Adrenal gland (tissue), 12 donors: ENCODE measurements around the gene ZFYVE21. TPM values are rescaled to one million over a fixed set of nuclear protein-coding genes. Genes with fewer than 3 reads are reported as not detected.

Experiments
- DNase-seq, 7 donors: peaks; one replicate each; pipeline ENCODE4 v3.0.0-alpha.2; 2019 to 2020
- H3K27ac ChIP-seq, 5 donors: fragments of 200-600 bp; sonication (generic) in 4 of 5; 1 replicate in 3 of 5; 2 replicates in 2 of 5; pipeline versions ENCODE4 v1.5.1 to v1.8.0; 2016 to 2020; ENCODE audit warnings: mild to moderate bottlenecking in 1 of 5
- H3K27me3 ChIP-seq: fragments of 200-600 bp; 2 replicates; pipeline ENCODE4 v1.8.0; 2021
- H3K36me3 ChIP-seq, 2 donors: fragments of 200-600 bp; replicated peaks in 1 of 2; 1 replicate in 1 of 2; 2 replicates in 1 of 2; pipeline versions ENCODE4 v1.5.1 to v1.8.0; 2018 to 2022
- H3K4me1 ChIP-seq, 2 donors: fragments of 200-600 bp; replicated peaks in 1 of 2; 1 replicate in 1 of 2; 2 replicates in 1 of 2; pipeline versions ENCODE4 v1.5.1 to v1.8.0; 2018 to 2021
- H3K4me3 ChIP-seq, 4 donors: fragments of 200-600 bp; sonication (generic) in 3 of 4; one replicate each; pipeline ENCODE4 v1.5.1; 2016 to 2018
- H3K9me3 ChIP-seq, 3 donors: fragments of 200-600 bp; sonication (generic) in 1 of 3; replicated peaks in 1 of 3; 1 replicate in 2 of 3; 2 replicates in 1 of 3; pipeline versions ENCODE4 v1.5.1 to v1.8.0; 2016 to 2021
- POLR2A ChIP-seq, 2 donors: fragments of 450-650 bp; IDR thresholded peaks; one replicate each; pipeline ENCODE4 v1.6.1; 2017; ENCODE audit warnings: antibody characterized with exemption in 2 of 2, mild to moderate bottlenecking in 2 of 2, moderate library complexity in 1 of 2
- WGBS, 4 donors: extraction: QIAGEN DNeasy Blood & Tissue Kit in 2 of 4; methylation state at CpG; one replicate each; pipeline versions ENCODE4 v1.1.5 to v1.1.7; 2013 to 2017; 5-methylcytosine and 5-hydroxymethylcytosine counted together
- intact Hi-C, 2 donors: fragments of 100-400 bp; cut with DNase I; formaldehyde crosslinking; loops; one replicate each; pipeline versions ENCODE4 v1.14.1 to v1.15.0; 2022 to 2023
- polyA plus RNA-seq, 3 donors: library from polyadenylated mRNA; stranded (reverse); fragments of 200-250 nt in 2 of 3; fragments of 350-450 nt in 1 of 3; fragmentation: Illumina TruSeq in 1 of 3; extraction: RNeasy Lipid Tissue Mini Kit (QIAGEN cat#74804) in 1 of 3; gene quantifications; one replicate each; pipeline ENCODE4 v1.2.3, GENCODE V29; 2013 to 2014
- total RNA-seq, 9 donors: library from RNA; depleted of rRNA in 4 of 9; stranded (reverse); fragments of >200 nt in 4 of 9; fragments of 120-200 nt in 1 of 9; fragmentation: NEBNext Ultra II Directional in 1 of 9; extraction: Animal tissue kit (Norgen Biotek cat#: 25700) in 1 of 9; gene quantifications; one replicate each; pipeline versions ENCODE4 v1.1.0 to v1.2.4, GENCODE V29; 2013 to 2023
- TF ChIP-seq, protein P1 (sequence below), 6 experiments: fragments of 450-650 bp in 4 of 6; fragments of 200-600 bp in 2 of 6; sonication (generic) in 1 of 6; IDR thresholded peaks; 1 replicate in 5 of 6; 2 replicates in 1 of 6; pipeline versions ENCODE4 v1.5.1 to v1.8.0; 2016 to 2021; ENCODE audit warnings: antibody characterized with exemption in 6 of 6, mild to moderate bottlenecking in 2 of 6, moderate library complexity in 1 of 6
- donor health status: healthy with polysubstance abuse.
- donor health status: Bipolar disorder and iron deficiency.
- donor health status: DM: yes; HTN: yes; CAD: no.
- donor health status: DM: no; HTN: no; CAD: no.
- donor health status: DM: no; HTN: no; CAD: no.
- donor health status: DM: yes; HTN: yes; CAD: no.

The ZFYVE21 gene
- total and polyA plus RNA-seq, 12 donors, result 20.9 to 71.4 (median 41.2) TPM

DNA sequence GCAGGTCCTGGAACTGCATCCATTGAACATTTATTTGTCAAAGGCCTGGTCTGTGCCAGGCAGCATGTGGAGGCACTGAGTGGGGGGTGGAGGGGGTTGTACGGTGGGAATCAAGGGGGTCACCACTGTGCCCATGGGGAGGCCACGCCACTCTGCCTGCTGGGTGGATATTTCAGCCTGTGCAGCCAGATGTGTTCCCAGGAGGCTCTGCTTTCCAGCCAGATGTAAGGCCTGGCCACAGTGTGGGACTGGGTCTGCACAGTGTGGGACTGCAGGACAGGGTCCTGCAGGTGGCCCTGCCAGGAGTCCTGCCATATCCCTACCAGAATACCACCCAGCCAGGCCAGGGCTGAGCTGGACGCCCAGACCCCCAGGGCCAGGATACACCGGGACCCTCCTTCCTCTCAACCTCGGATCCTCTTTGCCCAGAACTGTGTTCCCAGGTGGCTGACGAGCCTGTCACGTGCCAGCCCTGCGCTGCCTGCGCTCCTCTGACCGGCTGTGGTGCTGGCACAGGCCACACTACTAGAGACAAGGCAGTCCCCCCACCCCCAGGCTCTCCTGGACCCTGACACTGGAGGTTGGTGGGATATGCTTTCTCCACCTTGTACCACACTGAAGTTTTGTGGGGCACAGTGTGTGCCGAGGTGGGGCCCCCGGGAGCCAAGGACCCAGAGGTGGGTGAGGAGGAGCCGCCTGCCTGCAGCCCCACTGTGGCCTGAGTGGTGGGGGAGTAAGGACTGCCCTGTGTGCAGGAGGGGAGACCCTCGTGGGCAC, 17.8 kb upstream of the ZFYVE21 start:
- TF ChIP-seq, protein P1, sequence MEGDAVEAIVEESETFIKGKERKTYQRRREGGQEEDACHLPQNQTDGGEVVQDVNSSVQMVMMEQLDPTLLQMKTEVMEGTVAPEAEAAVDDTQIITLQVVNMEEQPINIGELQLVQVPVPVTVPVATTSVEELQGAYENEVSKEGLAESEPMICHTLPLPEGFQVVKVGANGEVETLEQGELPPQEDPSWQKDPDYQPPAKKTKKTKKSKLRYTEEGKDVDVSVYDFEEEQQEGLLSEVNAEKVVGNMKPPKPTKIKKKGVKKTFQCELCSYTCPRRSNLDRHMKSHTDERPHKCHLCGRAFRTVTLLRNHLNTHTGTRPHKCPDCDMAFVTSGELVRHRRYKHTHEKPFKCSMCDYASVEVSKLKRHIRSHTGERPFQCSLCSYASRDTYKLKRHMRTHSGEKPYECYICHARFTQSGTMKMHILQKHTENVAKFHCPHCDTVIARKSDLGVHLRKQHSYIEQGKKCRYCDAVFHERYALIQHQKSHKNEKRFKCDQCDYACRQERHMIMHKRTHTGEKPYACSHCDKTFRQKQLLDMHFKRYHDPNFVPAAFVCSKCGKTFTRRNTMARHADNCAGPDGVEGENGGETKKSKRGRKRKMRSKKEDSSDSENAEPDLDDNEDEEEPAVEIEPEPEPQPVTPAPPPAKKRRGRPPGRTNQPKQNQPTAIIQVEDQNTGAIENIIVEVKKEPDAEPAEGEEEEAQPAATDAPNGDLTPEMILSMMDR (IDR thresholded peaks at IDR 0.05), result no peak
- no peak for TF ChIP-seq POLR2A (IDR thresholded peaks at IDR 0.05)
- Histone ChIP-seq H3K4me3 (no peak overlapping the region), H3K27ac (peak overlapping the region in 2 of 5 donors; percentile 40 to 57), H3K4me1 (peaks cover 14 to 38% of the 10 kb centered on the region in 2 donors), H3K36me3 (peaks cover 0 to 50% of the 10 kb centered on the region in 2 donors), H3K27me3 (no peaks in the 10 kb centered on the region), H3K9me3 (no peaks in the 10 kb centered on the region)
- intact Hi-C loops, result no loop called here
- WGBS, 4 donors, result 69 to 88% (median 85%) methylated on average over 4 to 14 of the region's 14 CpGs; no CpG with 5 or more reads in 1 of the 4 donors
- DNase-seq, result no peak

DNA sequence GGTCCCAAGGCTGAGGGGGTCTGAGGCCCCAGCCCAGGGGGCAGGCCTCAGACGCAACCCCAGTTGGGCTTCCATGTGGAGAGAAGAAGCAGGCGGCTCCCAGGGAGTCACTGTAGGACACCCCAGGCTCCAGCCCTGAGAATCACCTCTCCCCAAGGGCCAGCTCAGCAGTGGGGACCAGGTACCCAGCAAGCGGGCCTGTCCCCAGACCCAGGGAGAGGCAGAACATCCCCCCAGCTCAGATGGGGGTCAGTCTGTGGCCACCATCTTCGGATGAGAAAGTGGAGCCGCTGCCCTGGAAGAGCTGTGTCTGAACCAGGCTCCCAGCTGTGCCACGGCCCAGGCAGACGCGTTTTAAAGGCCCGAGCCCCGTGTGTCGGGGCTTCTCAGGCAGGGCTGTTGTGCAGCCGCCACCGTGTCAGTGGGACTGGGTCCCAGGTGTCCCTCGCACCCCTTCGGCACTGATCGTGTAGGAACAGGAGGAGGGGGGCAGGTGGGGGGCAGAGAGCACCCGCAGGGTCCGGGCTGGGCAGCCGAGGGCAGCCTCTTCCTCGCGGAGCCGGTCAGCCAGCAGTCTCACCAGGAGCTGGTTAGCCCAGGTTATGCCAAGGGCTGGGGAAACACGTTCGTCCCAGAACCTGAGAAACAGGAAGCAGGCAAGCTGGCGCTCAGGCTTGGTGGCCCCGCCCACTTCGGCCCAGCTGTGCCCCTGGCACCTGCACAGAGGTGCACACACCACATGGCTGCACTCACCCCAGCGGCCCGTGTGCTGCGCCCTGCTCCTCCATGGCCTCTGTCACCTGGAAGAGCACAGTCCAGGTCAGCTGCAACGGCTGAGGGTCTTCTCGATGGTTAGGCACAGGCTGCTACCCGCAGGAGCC, 17.0 kb upstream of the ZFYVE21 start:
- TF ChIP-seq POLR2A (IDR thresholded peaks at IDR 0.05), result no peak
- TF ChIP-seq, protein P1 (IDR thresholded peaks at IDR 0.05), result no peak
- Histone ChIP-seq H3K4me3 (no peak overlapping the region), H3K27me3 (no peaks in the 10 kb centered on the region), H3K9me3 (no peaks in the 10 kb centered on the region), H3K36me3 (peaks cover 0 to 48% of the 10 kb centered on the region in 2 donors), H3K27ac (peak overlapping the region in 2 of 5 donors; percentile 18 to 25), H3K4me1 (peaks cover 14 to 38% of the 10 kb centered on the region in 2 donors)
- peak in 2 of 7 donors; percentile 29 to 55 for DNase-seq
- WGBS, 4 donors, result 84 to 91% (median 89%) methylated on average over 11 to 33 of the region's 33 CpGs
- intact Hi-C loops, result no loop called here

DNA sequence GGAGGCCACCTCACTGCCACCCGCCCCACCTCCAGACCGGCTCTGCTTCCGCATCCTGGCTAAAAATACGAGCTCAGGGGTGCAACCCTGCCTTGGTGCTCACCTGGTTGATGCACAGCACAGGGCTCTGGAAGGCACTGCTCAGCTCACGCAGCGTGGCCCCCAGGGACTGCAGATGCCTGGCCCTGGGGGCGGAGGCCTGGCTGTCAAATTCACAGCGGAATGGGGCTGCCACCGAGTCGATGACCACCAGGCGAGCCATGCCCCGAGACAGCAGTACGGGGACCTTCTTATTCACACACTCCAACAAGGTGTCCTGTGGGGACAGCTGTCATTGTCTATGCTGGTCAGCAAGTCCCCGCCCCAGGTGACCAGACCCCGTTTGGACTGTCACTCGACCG, 16.3 kb upstream of the ZFYVE21 start:
- peaks cover 0 to 43% of the 10 kb centered on the region in 2 donors for H3K36me3 ChIP-seq
- peak overlapping the region in 3 of 5 donors; percentile 59 to 80 (median 78) for H3K27ac ChIP-seq
- no peaks in the 10 kb centered on the region for H3K9me3 ChIP-seq
- no peaks in the 10 kb centered on the region for H3K27me3 ChIP-seq
- TF ChIP-seq, protein P1 (IDR thresholded peaks at IDR 0.05), result no peak
- TF ChIP-seq POLR2A (IDR thresholded peaks at IDR 0.05), result no peak
- H3K4me3 ChIP-seq, result no peak overlapping the region
- WGBS, 4 donors, result 83 to 91% (median 90%) methylated on average over 8 to 17 of the region's 17 CpGs
- DNase-seq, result no peak
- intact Hi-C loops, result no loop called here
- peaks cover 14 to 38% of the 10 kb centered on the region in 2 donors for H3K4me1 ChIP-seq
